ENCODE data around the gene POP4. TPM values are rescaled to one million over a fixed set of nuclear protein-coding genes. Genes with fewer than 3 reads are reported as not detected.

Gene POP4
- total and polyA plus RNA-seq, 2 donors (not counting 3 experiments of a cell fraction or from before 2014, with no cell fraction given), result 56.2 to 64.4 TPM

DNA sequence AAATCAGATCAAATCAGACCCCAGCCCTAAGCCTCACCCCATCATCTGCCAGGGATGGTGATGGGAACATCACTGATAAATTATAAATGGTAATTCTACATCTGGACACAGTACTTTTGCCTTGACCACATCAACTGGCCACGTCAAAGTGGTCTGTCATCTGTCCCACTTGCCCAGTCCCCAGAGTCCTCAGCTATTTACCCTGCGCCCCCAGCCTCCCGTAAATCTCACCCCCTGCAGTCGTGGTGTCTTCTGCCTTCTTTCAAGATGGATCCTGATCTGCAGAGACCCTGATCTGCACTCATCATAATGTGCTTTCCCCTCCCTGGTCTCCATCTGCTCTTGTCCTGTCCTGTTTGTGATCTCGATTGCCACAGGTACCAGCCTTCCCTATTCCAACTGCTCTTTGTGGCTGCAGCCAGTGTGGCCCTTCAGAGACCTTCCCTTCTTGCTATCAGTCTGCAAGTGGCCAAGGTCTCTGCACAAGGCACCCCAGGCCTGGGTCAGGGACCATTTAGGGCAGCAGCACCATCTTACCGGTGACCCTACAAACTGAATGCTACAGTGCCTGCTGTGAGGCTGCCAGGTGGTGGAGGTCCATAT lies 26.7 kb upstream of the POP4 start:
- no peak overlapping the region for H2AFZ ChIP-seq (ENCODE audit: low read depth, low read length)
- ChIA-PET POLR2A (no interaction called here), CTCF (no interaction called here)
- H3K9ac ChIP-seq (replicated peaks; ENCODE audit: extremely low read depth, insufficient read depth, low read length), result no peak overlapping the region
- H3K27ac ChIP-seq (ENCODE audit: insufficient read depth, low read depth, low read length), result no peak overlapping the region
- no peak overlapping the region for H3K4me2 ChIP-seq (ENCODE audit: insufficient read depth, low read length)
- H3K4me3 ChIP-seq (replicated peaks in 1 of 3; ENCODE audit: insufficient read depth in 1 of 3, low read depth in 1 of 3, low read length in 3 of 3), result no peak overlapping the region
- no peak for TF ChIP-seq POLR2A (IDR thresholded peaks at IDR 0.05; ENCODE audit: low read depth, low read length)
- TF ChIP-seq EZH2 (IDR thresholded peaks at IDR 0.05; ENCODE audit: borderline replicate concordance, low read depth, low read length, severe bottlenecking), result no peak
- no peak for TF ChIP-seq JUN (IDR thresholded peaks at IDR 0.05; ENCODE audit: borderline replicate concordance, insufficient read depth, insufficient read length, low read depth)
- TF ChIP-seq GATA2 (IDR thresholded peaks at IDR 0.05; ENCODE audit: insufficient read depth, insufficient read length, low read depth, low read length), result no peak
- TF ChIP-seq, protein P1, sequence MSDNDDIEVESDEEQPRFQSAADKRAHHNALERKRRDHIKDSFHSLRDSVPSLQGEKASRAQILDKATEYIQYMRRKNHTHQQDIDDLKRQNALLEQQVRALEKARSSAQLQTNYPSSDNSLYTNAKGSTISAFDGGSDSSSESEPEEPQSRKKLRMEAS (IDR thresholded peaks at IDR 0.05; ENCODE audit: insufficient read depth, insufficient read length), result no peak
- TF ChIP-seq, protein P2, sequence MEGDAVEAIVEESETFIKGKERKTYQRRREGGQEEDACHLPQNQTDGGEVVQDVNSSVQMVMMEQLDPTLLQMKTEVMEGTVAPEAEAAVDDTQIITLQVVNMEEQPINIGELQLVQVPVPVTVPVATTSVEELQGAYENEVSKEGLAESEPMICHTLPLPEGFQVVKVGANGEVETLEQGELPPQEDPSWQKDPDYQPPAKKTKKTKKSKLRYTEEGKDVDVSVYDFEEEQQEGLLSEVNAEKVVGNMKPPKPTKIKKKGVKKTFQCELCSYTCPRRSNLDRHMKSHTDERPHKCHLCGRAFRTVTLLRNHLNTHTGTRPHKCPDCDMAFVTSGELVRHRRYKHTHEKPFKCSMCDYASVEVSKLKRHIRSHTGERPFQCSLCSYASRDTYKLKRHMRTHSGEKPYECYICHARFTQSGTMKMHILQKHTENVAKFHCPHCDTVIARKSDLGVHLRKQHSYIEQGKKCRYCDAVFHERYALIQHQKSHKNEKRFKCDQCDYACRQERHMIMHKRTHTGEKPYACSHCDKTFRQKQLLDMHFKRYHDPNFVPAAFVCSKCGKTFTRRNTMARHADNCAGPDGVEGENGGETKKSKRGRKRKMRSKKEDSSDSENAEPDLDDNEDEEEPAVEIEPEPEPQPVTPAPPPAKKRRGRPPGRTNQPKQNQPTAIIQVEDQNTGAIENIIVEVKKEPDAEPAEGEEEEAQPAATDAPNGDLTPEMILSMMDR (IDR thresholded peaks at IDR 0.05; ENCODE audit: extremely low read depth in 1 of 2, insufficient read depth in 1 of 2, low read depth in 1 of 2, low read length in 2 of 2), result no peak
- no peak for TF ChIP-seq POLR2AphosphoS5 (IDR thresholded peaks at IDR 0.05; ENCODE audit: insufficient read depth, low read depth, low read length)
- no peak for TF ChIP-seq MYC (IDR thresholded peaks at IDR 0.05; ENCODE audit: low read depth, low read length)
- no peak for TF ChIP-seq FOS (IDR thresholded peaks at IDR 0.05; ENCODE audit: borderline replicate concordance, insufficient read depth, low read length)
- BruUV-seq (replicated peaks), result no TSS peak
- no peaks in the 10 kb centered on the region for H4K20me1 ChIP-seq (replicated peaks; ENCODE audit: control insufficient read depth, extremely low read depth, insufficient read depth, low read length)
- no peaks in the 10 kb centered on the region for H3K9me1 ChIP-seq (replicated peaks; ENCODE audit: control insufficient read depth, extremely low read depth, insufficient read depth, low read length)
- intact Hi-C loops (cut with micrococcal nuclease), result no loop called here
- no peaks in the 10 kb centered on the region for H3K9me3 ChIP-seq (replicated peaks; ENCODE audit: control insufficient read depth, insufficient read depth, low read length)
- DNase-seq (ENCODE audit: low read depth, low spot score) (no peak), FAIRE-seq (no peak)
- no peaks in the 10 kb centered on the region for H3K36me3 ChIP-seq (ENCODE audit: control insufficient read depth in 2 of 2, extremely low read depth in 1 of 2, insufficient read depth in 2 of 2, low read length in 2 of 2)
- H3K4me1 ChIP-seq (ENCODE audit: control insufficient read depth, extremely low read depth, insufficient read depth, low read length), result no peaks in the 10 kb centered on the region
- dilution Hi-C loops (cut with MboI; ENCODE audit: extremely low pct_ligation_motif_present, low sequenced_read_pairs), result no loop called here
- no peaks in the 10 kb centered on the region for H3K79me2 ChIP-seq (ENCODE audit: control insufficient read depth, insufficient read depth, low read length)
- no peaks in the 10 kb centered on the region for H3K27me3 ChIP-seq (ENCODE audit: control insufficient read depth in 2 of 2, insufficient read depth in 2 of 2, low read length in 2 of 2)
